B cell (primary cell): Measurements from ENCODE around the gene TEDC1. TPM values are rescaled to one million over a fixed set of nuclear protein-coding genes. Genes with fewer than 3 reads are reported as not detected.

Source experiments
- ATAC-seq: fragments of 200-7000 bp; cut with Tn5 transposase; one replicate; pipeline ENCODE4 v1.10.0; 2021; ENCODE audit warnings: low read depth, mild to moderate bottlenecking, moderate number of reproducible peaks, moderate library complexity
- CTCF ChIA-PET: fragments of 350-600 bp; sonication (Branson Sonifier 250); formaldehyde crosslinking; loops from one replicate; lab custom pipeline; 2021; ENCODE audit warnings: antibody characterized with exemption, inconsistent platforms; lab: Charles Lee
- POLR2A ChIA-PET: fragments of 350-600 bp; sonication (Branson Sonifier 250); formaldehyde crosslinking; loops from one replicate; lab custom pipeline; 2021; ENCODE audit warnings: antibody characterized with exemption; lab: Charles Lee
- DNase-seq: peaks from one replicate; pipeline ENCODE4 v3.0.0; 2013
- H2AFZ ChIP-seq: 2 replicates; pipeline ENCODE4 v1.6.1; 2012; ENCODE audit warnings: mild to moderate bottlenecking, low read depth, low read length; ENCODE audit not compliant: insufficient read depth, poor library complexity, severe bottlenecking
- H3K27ac ChIP-seq, 2 donors: 1 replicate in 1 of 2; 2 replicates in 1 of 2; pipeline ENCODE4 v1.5.1; 2012 to 2013; ENCODE audit warnings: low read length in 2 of 2, mild to moderate bottlenecking in 2 of 2, moderate library complexity in 1 of 2
- H3K27me3 ChIP-seq, 4 experiments: fragments of 200-600 bp in 1 of 4; sonication (generic) in 1 of 4; replicated peaks in 1 of 4; 1 replicate in 2 of 4; 2 replicates in 2 of 4; pipeline versions ENCODE4 v1.6.1 to v1.7.0; 2013 to 2016; ENCODE audit warnings: low read length in 3 of 4, mild to moderate bottlenecking in 2 of 4, mixed read lengths in 1 of 4, moderate library complexity in 1 of 4; ENCODE audit not compliant: insufficient read depth in 4 of 4, control insufficient read depth in 3 of 4; ENCODE audit errors: control extremely low read depth in 1 of 4
- H3K36me3 ChIP-seq, 2 experiments: replicated peaks in 1 of 2; 1 replicate in 1 of 2; 2 replicates in 1 of 2; pipeline versions ENCODE4 v1.6.1 to v1.7.1; 2013; ENCODE audit warnings: low read length in 1 of 2; ENCODE audit not compliant: insufficient read depth in 2 of 2, control insufficient read depth in 1 of 2; ENCODE audit errors: control extremely low read depth in 1 of 2, extremely low read depth in 1 of 2
- H3K4me1 ChIP-seq, 2 donors: fragments of 200-600 bp in 1 of 2; sonication (generic) in 1 of 2; 1 replicate in 1 of 2; 2 replicates in 1 of 2; pipeline versions ENCODE4 v1.5.1 to v1.6.1; 2013 to 2017; ENCODE audit warnings: low read length in 2 of 2; ENCODE audit not compliant: control insufficient read depth in 2 of 2, insufficient read depth in 2 of 2
- H3K4me2 ChIP-seq: replicated peaks from 2 replicates; pipeline ENCODE3; 2012; ENCODE audit warnings: mild to moderate bottlenecking, low read depth, low read length; ENCODE audit not compliant: poor library complexity, severe bottlenecking
- H3K4me3 ChIP-seq, 5 experiments: fragments of 200-600 bp in 1 of 5; sonication (generic) in 1 of 5; 1 replicate in 3 of 5; 2 replicates in 2 of 5; pipeline versions ENCODE4 v1.5.1 to v1.7.0; 2011 to 2016; ENCODE audit warnings: low read length in 4 of 5, mild to moderate bottlenecking in 4 of 5, low read depth in 2 of 5, control low read depth in 1 of 5, moderate library complexity in 1 of 5; ENCODE audit not compliant: insufficient read depth in 1 of 5; ENCODE audit errors: control extremely low read depth in 1 of 5, extremely low read depth in 1 of 5
- H3K79me2 ChIP-seq: fragments of 200-600 bp; sonication (generic); one replicate; pipeline ENCODE4 v1.6.0; 2016; ENCODE audit warnings: low read length; ENCODE audit not compliant: control insufficient read depth, insufficient read depth
- H3K9ac ChIP-seq: fragments of 200-600 bp; sonication (generic); 2 replicates; pipeline ENCODE4 v1.6.1; 2017; ENCODE audit warnings: mild to moderate bottlenecking, low read length, moderate library complexity
- H3K9me3 ChIP-seq, 3 donors: one replicate each; pipeline versions ENCODE4 v1.6.1 to v1.7.1; 2013; ENCODE audit warnings: low read length in 2 of 3; ENCODE audit not compliant: control insufficient read depth in 2 of 3, insufficient read depth in 1 of 3; ENCODE audit errors: control extremely low read depth in 1 of 3
- H4K20me1 ChIP-seq: 2 replicates; pipeline ENCODE4 v1.6.0; 2012; ENCODE audit warnings: mild to moderate bottlenecking, low read length; ENCODE audit not compliant: insufficient read depth, control insufficient read depth, poor library complexity, severe bottlenecking
- H3K27ac Mint-ChIP-seq: one replicate; pipeline ENCODE4 v1.8.0; 2021; ENCODE audit warnings: mixed read lengths
- H3K27me3 Mint-ChIP-seq: one replicate; pipeline ENCODE4 v1.8.0; 2021; ENCODE audit warnings: mixed read lengths
- H3K4me1 Mint-ChIP-seq: one replicate; pipeline ENCODE4 v1.8.0; 2021; ENCODE audit warnings: mixed read lengths
- H3K4me3 Mint-ChIP-seq: one replicate; pipeline ENCODE4 v1.8.0; 2021; ENCODE audit warnings: mixed read lengths
- H3K9me3 Mint-ChIP-seq: one replicate; pipeline ENCODE4 v1.8.0; 2022; ENCODE audit warnings: mixed read lengths; ENCODE audit not compliant: insufficient read depth
- EZH2 ChIP-seq: IDR thresholded peaks from 2 replicates; pipeline ENCODE4 v1.6.1; 2012; ENCODE audit warnings: borderline replicate concordance, low read depth, mild to moderate bottlenecking, moderate library complexity, low read length; ENCODE audit not compliant: insufficient read depth, poor library complexity, severe bottlenecking
- WGBS: methylation state at CpG from one replicate; pipeline ENCODE4 v1.1.5; 2013; ENCODE audit warnings: missing lambda C conversion rate; ENCODE audit not compliant: insufficient coverage; 5-methylcytosine and 5-hydroxymethylcytosine counted together
- intact Hi-C: fragments of 100-400 bp; cut with micrococcal nuclease; formaldehyde crosslinking; loops from one replicate; pipeline ENCODE4 v1.10.0; 2022
- polyA plus RNA-seq: library from polyadenylated mRNA; depleted of rRNA; stranded (reverse); fragments of >200 nt; gene quantifications from 2 replicates; pipeline ENCODE4 v1.2.3, GENCODE V29; 2012
- total RNA-seq, 2 donors: library from RNA; stranded (reverse); fragments of 120-200 nt in 1 of 2; gene quantifications; 1 replicate in 1 of 2; 2 replicates in 1 of 2; pipeline versions ENCODE4 v1.2.3 to v1.2.4, GENCODE V29; 2013 to 2022
- TF ChIP-seq, protein P1 (sequence below): fragments of 200-600 bp; IDR thresholded peaks from one replicate; pipeline ENCODE4 v1.8.0; 2022; ENCODE audit warnings: antibody characterized with exemption, mild to moderate bottlenecking

The TEDC1 gene
- total and polyA plus RNA-seq, 2 donors (not counting 1 experiment from before 2014, with no cell fraction given): 19.7 to 22.2 TPM

DNA sequence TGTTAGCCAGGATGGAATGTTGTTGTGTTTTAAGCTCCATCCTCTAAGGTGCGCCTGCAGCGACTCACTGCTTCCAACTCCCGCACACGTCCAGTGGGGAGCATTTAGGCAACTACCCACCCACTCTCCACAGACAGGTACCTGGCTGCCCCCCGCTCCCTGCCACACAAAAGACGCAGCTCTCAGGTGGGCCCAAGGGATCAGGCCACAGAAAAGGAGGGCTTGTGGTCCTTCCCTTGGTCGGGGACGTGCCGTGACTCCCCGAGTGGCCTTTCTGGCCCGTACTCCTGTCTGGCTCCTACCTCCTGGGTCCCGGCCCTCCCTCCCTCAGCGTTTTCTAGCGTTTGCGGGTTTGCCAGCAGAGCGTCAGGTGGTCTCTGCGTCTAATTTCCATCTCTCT, 16.2 kb downstream of the TEDC1 start:
- intact Hi-C loops: no loop called here
- no peak for DNase-seq
- Mint-ChIP-seq H3K27me3 (peaks cover 20% of the 10 kb centered on the region), H3K4me3 (no peak overlapping the region), H3K4me1 (peaks cover 2% of the 10 kb centered on the region), H3K9me3 (no peaks in the 10 kb centered on the region), H3K27ac (no peak overlapping the region)
- Histone ChIP-seq H3K4me2 (no peak overlapping the region), H3K4me1 (peaks cover 6 to 8% of the 10 kb centered on the region in 2 donors), H4K20me1 (no peaks in the 10 kb centered on the region), H3K79me2 (no peaks in the 10 kb centered on the region), H2AFZ (no peak overlapping the region), H3K9ac (no peak overlapping the region), H3K9me3 (no peaks in the 10 kb centered on the region), H3K27ac (no peak overlapping the region), H3K27me3 (peaks cover 0 to 19% (median 1%) of the 10 kb centered on the region in 4 experiments), H3K36me3 (no peaks in the 10 kb centered on the region), H3K4me3 (no peak overlapping the region)
- CTCF ChIA-PET: interaction anchor here (0.6 kb wide), 2 partner anchors 611 to 950 kb away, joined by 3 read pairs; no protein-coding TSS in a partner anchor
- no peak for TF ChIP-seq EZH2
- TF ChIP-seq, protein P1, sequence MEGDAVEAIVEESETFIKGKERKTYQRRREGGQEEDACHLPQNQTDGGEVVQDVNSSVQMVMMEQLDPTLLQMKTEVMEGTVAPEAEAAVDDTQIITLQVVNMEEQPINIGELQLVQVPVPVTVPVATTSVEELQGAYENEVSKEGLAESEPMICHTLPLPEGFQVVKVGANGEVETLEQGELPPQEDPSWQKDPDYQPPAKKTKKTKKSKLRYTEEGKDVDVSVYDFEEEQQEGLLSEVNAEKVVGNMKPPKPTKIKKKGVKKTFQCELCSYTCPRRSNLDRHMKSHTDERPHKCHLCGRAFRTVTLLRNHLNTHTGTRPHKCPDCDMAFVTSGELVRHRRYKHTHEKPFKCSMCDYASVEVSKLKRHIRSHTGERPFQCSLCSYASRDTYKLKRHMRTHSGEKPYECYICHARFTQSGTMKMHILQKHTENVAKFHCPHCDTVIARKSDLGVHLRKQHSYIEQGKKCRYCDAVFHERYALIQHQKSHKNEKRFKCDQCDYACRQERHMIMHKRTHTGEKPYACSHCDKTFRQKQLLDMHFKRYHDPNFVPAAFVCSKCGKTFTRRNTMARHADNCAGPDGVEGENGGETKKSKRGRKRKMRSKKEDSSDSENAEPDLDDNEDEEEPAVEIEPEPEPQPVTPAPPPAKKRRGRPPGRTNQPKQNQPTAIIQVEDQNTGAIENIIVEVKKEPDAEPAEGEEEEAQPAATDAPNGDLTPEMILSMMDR: no peak
- POLR2A ChIA-PET: no interaction called here
- WGBS: 52% methylated on average over 15 of the region's 17 CpGs
- ATAC-seq: no peak

DNA sequence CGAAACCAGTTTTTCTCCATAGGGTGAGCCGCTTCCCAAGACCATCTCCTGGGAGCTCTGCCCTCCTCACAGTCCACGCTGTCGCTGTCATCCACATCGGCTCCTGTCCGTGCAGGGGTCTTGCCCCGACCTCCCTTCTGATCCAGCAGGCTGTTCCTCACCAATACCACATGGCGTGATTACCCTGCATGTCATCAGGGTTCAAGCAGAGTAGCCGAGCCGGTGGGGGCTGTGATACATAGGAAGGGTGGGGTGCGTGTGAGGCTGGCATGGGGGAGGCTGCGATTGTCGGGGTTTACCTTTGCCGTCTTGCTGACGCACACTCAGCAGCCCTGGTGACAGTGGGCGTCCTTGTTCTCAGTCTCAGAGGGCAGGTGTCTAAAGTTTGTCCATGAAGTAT, 17.0 kb downstream of the TEDC1 start:
- Histone ChIP-seq H3K9me3 (no peaks in the 10 kb centered on the region), H3K4me1 (peaks cover 6 to 11% of the 10 kb centered on the region in 2 donors), H3K9ac (no peak overlapping the region), H3K4me3 (no peak overlapping the region), H3K36me3 (no peaks in the 10 kb centered on the region), H4K20me1 (no peaks in the 10 kb centered on the region), H2AFZ (no peak overlapping the region), H3K79me2 (no peaks in the 10 kb centered on the region), H3K27ac (no peak overlapping the region), H3K4me2 (no peak overlapping the region), H3K27me3 (peaks cover 0 to 20% (median 1%) of the 10 kb centered on the region in 4 experiments)
- TF ChIP-seq, protein P1: no peak
- TF ChIP-seq EZH2: no peak
- no peaks in the 10 kb centered on the region for H3K9me3 Mint-ChIP-seq
- CTCF ChIA-PET: no interaction called here
- WGBS: 82% methylated on average over 12 of the region's 16 CpGs
- DNase-seq (no peak), ATAC-seq (no peak)
- H3K27ac Mint-ChIP-seq: no peak overlapping the region
- peaks cover 22% of the 10 kb centered on the region for H3K27me3 Mint-ChIP-seq
- intact Hi-C loops: no loop called here
- POLR2A ChIA-PET: no interaction called here
- H3K4me3 Mint-ChIP-seq: no peak overlapping the region
- H3K4me1 Mint-ChIP-seq: peaks cover 2% of the 10 kb centered on the region
